CD4-positive, alpha-beta T cell treated with Interleukin-4 for 1 hour (primary cell): ENCODE data around the gene DPH2.
A peak's percentile ranks its signal among the peaks of the same experiment; 100 is the strongest.

Source experiments
- DNase-seq, 2 donors: peaks; one replicate each; pipeline ENCODE4 v3.0.0-alpha.2; 2020 to 2022

The DPH2 gene

GRCh38 chr1:43985984-43986595 is 16.3 kb downstream of the DPH2 start:
- no peak for DNase-seq

- no peak for DNase-seq
These were observed 16.9 kb downstream of the DPH2 start for GRCh38 chr1:43986712-43987111.

GRCh38 chr1:43987159-43987902 is 17.5 kb downstream of the DPH2 start:
- DNase-seq: no peak

- no peak for DNase-seq
These were observed 20.7 kb downstream of the DPH2 start for GRCh38 chr1:43990271-43991199.

GRCh38 chr1:43991200-43991475 is 21.3 kb downstream of the DPH2 start:
- no peak for DNase-seq

GRCh38 chr1:43991476-43992231 is 21.8 kb downstream of the DPH2 start, which contains the start of gene CCDC24:
CCDC24 (plus strand) TSS chr1:43991599; CDS start chr1:43991879, 280 bp downstream.
- DNase-seq: peak; percentile 74 to 80

- DNase-seq: no peak
These were observed 22.6 kb downstream of the DPH2 start for GRCh38 chr1:43992232-43992995.

- DNase-seq: no peak
These were observed 23.6 kb downstream of the DPH2 start for GRCh38 chr1:43993206-43993914.

- no peak for DNase-seq
These were observed 24.3 kb downstream of the DPH2 start for GRCh38 chr1:43994071-43994470.

- no peak for DNase-seq
These were observed 25.3 kb downstream of the DPH2 start for GRCh38 chr1:43994794-43995790.

- no peak for DNase-seq
These were observed 26.3 kb downstream of the DPH2 start for GRCh38 chr1:43995984-43996732.

GRCh38 chr1:43996733-43997115 is 26.9 kb downstream of the DPH2 start:
- no peak for DNase-seq

- DNase-seq: no peak
These were observed 27.6 kb downstream of the DPH2 start for GRCh38 chr1:43997295-43997999.

GRCh38 chr1:43998000-43998378 is 28.2 kb downstream of the DPH2 start:
- no peak for DNase-seq

GRCh38 chr1:43999455-43999854 is 29.6 kb downstream of the DPH2 start:
- no peak for DNase-seq

- DNase-seq: no peak
These were observed 30.4 kb downstream of the DPH2 start for GRCh38 chr1:44000122-44000665.

GRCh38 chr1:44002165-44002564 is 32.4 kb downstream of the DPH2 start:
- no peak for DNase-seq

- DNase-seq: no peak
These were observed 32.9 kb downstream of the DPH2 start for GRCh38 chr1:44002606-44003157.
